GM12878 (cell line): ENCODE data around the gene NR1I3. TPM values are rescaled to one million over a fixed set of nuclear protein-coding genes. Genes with fewer than 3 reads are reported as not detected.
"Not testable (repeated sequence)": the region's sequence is repeated elsewhere in the genome, so short reads cannot be mapped to it uniquely, and the experiment has no call there.

Experiments used
- ATAC-seq: fragments of 200-7000 bp; cut with Tn5 transposase; 3 replicates; pipeline ENCODE4 v1.9.1; 2020; ENCODE audit warnings: mild to moderate bottlenecking, moderate library complexity
- BruUV-seq: library from RNA; stranded (reverse); fragments of 400-500 nt; replicated peaks from 2 replicates; lab custom pipeline; 2021; lab: Mats Ljungman, UMichigan
- CTCF ChIA-PET: fragments of 300-600 bp; sonication (Branson Sonifier 250); formaldehyde crosslinking; extraction: SDS; loops from one replicate; lab custom pipeline; 2021; ENCODE audit warnings: inconsistent platforms; lab: Yijun Ruan, JAX
- POLR2A ChIA-PET: fragments of 350-600 bp; formaldehyde crosslinking; extraction: SDS; loops from one replicate; lab custom pipeline; 2021; ENCODE audit warnings: inconsistent platforms; lab: Charles Lee
- RAD21 ChIA-PET: fragments of 300-600 bp; sonication (Branson Sonifier 250); formaldehyde crosslinking; loops from one replicate; lab custom pipeline; 2023; ENCODE audit warnings: antibody characterized with exemption; ENCODE audit not compliant: unreplicated experiment; lab: Charles Lee
- SMC1A ChIA-PET: fragments of 300-600 bp; sonication (Branson Sonifier 250); formaldehyde crosslinking; loops from one replicate; lab custom pipeline; 2023; ENCODE audit not compliant: unreplicated experiment, uncharacterized antibody; lab: Charles Lee
- DNase-seq: peaks from one replicate; pipeline ENCODE4 v3.0.0-alpha.2; 2011; ENCODE audit warnings: low read depth, low spot score
- FAIRE-seq: peaks from 3 replicates; lab custom pipeline; 2011; peaks lifted over from hg19 to GRCh38; lab: Jason Lieb, UNC
- H2AFZ ChIP-seq: 2 replicates; pipeline ENCODE4 v1.6.0; 2011; ENCODE audit warnings: low read depth, low read length, control low read depth; ENCODE audit not compliant: control insufficient read depth
- H3K27ac ChIP-seq: 2 replicates; pipeline ENCODE4 v1.5.1; 2011; ENCODE audit warnings: control low read depth; ENCODE audit not compliant: control insufficient read depth, insufficient read depth
- H3K27me3 ChIP-seq, 2 experiments: replicated peaks in 1 of 2; 2 replicates each; pipeline versions ENCODE4 v1.6.0 to v1.6.1; 2011; ENCODE audit warnings: low read length in 1 of 2; ENCODE audit not compliant: control insufficient read depth in 2 of 2, insufficient read depth in 2 of 2
- H3K36me3 ChIP-seq, 2 experiments: 2 replicates each; pipeline ENCODE4 v1.5.1; 2011; ENCODE audit warnings: low read length in 1 of 2; ENCODE audit not compliant: control insufficient read depth in 2 of 2, insufficient read depth in 2 of 2
- H3K4me1 ChIP-seq: 2 replicates; pipeline ENCODE4 v1.6.1; 2011; ENCODE audit warnings: mild to moderate bottlenecking, low read length, moderate library complexity, mixed read lengths; ENCODE audit not compliant: control insufficient read depth, insufficient read depth
- H3K4me2 ChIP-seq: 2 replicates; pipeline ENCODE4 v1.6.0; 2011; ENCODE audit warnings: control low read depth; ENCODE audit not compliant: control insufficient read depth, insufficient read depth
- H3K4me3 ChIP-seq: fragments of 200-600 bp; sonication (generic); 2 replicates; pipeline ENCODE4 v1.5.1; 2016
- H3K79me2 ChIP-seq: 2 replicates; pipeline ENCODE4 v1.6.0; 2011; ENCODE audit warnings: low read length; ENCODE audit not compliant: control insufficient read depth, insufficient read depth
- H3K9ac ChIP-seq: 2 replicates; pipeline ENCODE4 v1.8.0; 2011; ENCODE audit warnings: low read length, control low read depth, mixed read lengths; ENCODE audit not compliant: control insufficient read depth, insufficient read depth
- H3K9me3 ChIP-seq: replicated peaks from 3 replicates; pipeline ENCODE4 v1.5.1; 2011; ENCODE audit warnings: mild to moderate bottlenecking, low read length; ENCODE audit not compliant: control insufficient read depth, insufficient read depth
- H4K20me1 ChIP-seq: 2 replicates; pipeline ENCODE4 v1.6.0; 2011; ENCODE audit not compliant: control insufficient read depth, insufficient read depth
- WGBS: methylation state at CpG from one replicate; pipeline ENCODE4 v1.1.6; 2016; ENCODE audit warnings: low lambda C conversion rate; ENCODE audit not compliant: insufficient replicate concordance, insufficient coverage; ENCODE audit errors: missing lambda C conversion rate; 5-methylcytosine and 5-hydroxymethylcytosine counted together
- in situ Hi-C: fragments of 300-500 bp; cut with MboI; formaldehyde crosslinking; loops from 9 replicates; pipeline ENCODE4 v1.14.3; 2018; ENCODE audit warnings: mixed read lengths
- intact Hi-C: fragments of 100-400 bp; cut with micrococcal nuclease; formaldehyde crosslinking; loops from one replicate; pipeline ENCODE4 v1.14.2; 2022; ENCODE audit not compliant: unreplicated experiment
- polyA plus RNA-seq, 11 experiments: library from polyadenylated mRNA; depleted of rRNA in 4 of 11; unstranded in 6 of 11; stranded (reverse) in 5 of 11; fragments of >200 nt; fragmentation: Nextera tagmentation in 4 of 11; fragmentation: Illumina TruSeq in 1 of 11; extraction: Ambion mirVana in 4 of 11; extraction: Trizol in 1 of 11; gene quantifications; 1 replicate in 1 of 11; 2 replicates in 10 of 11; pipeline versions ENCODE4 v1.2.1 to v1.2.3, GENCODE V29; 2011 to 2016; ENCODE audit warnings: inconsistent platforms in 2 of 11, missing spikeins in 2 of 11, low read depth in 1 of 11
- total RNA-seq, 4 experiments: library from RNA; depleted of rRNA in 3 of 4; stranded (reverse); fragments of >200 nt in 3 of 4; fragmentation: Illumina TruSeq in 1 of 4; extraction: Trizol in 1 of 4; gene quantifications; 2 replicates each; pipeline versions ENCODE4 v1.2.1 to v1.2.3, GENCODE V29; 2013 to 2021

Gene NR1I3
- total and polyA plus RNA-seq, 10 of the 15 experiments (the other 5 are each of a cell fraction or from before 2014, with no cell fraction given), result 0.13 to 0.52 (median 0.24) TPM; not detected in 7

DNA sequence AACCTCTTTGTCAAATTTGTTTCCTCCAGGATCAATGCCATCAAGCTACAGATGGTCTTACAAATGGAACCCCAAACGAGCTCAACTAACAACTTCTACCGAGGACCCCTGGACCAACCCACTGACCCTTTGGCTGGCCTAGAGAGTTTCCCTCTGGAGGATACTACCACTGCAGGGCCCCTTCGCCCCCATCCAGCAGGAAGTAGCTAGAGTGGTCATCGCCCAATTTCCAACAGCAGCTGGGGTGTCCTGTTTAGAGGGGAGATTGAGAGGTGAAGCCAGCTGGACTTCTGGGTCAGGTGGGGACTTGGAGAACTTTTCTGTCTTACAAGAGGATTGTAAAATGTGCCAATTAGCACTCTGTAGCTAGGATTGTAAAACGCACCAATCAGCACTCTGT is 19.1 kb upstream of the NR1I3 start:
- BruUV-seq, in situ Hi-C loops, H3K4me3 ChIP-seq, intact Hi-C loops, H4K20me1 ChIP-seq, H3K9ac ChIP-seq, DNase-seq, RAD21 ChIA-PET, POLR2A ChIA-PET, H3K79me2 ChIP-seq, FAIRE-seq, ATAC-seq, H3K27me3 ChIP-seq, H3K9me3 ChIP-seq, H2AFZ ChIP-seq, H3K4me2 ChIP-seq, H3K36me3 ChIP-seq, H3K27ac ChIP-seq: not testable (repeated sequence)
- CTCF ChIA-PET, result interaction anchor here (0.5 to 2.1 kb wide), 4 partner anchors 8 to 34 kb away, joined by 3 to 5 read pairs (median 4); partner anchors contain the start of gene TOMM40L
- WGBS, result 71% methylated on average over 5 of the region's 5 CpGs
- peaks cover 13% of the 10 kb centered on the region for H3K4me1 ChIP-seq
- SMC1A ChIA-PET, result interaction anchor here (1.0 kb wide), 1 partner anchor 30 kb away, joined by 4 read pairs; no protein-coding TSS in a partner anchor

DNA sequence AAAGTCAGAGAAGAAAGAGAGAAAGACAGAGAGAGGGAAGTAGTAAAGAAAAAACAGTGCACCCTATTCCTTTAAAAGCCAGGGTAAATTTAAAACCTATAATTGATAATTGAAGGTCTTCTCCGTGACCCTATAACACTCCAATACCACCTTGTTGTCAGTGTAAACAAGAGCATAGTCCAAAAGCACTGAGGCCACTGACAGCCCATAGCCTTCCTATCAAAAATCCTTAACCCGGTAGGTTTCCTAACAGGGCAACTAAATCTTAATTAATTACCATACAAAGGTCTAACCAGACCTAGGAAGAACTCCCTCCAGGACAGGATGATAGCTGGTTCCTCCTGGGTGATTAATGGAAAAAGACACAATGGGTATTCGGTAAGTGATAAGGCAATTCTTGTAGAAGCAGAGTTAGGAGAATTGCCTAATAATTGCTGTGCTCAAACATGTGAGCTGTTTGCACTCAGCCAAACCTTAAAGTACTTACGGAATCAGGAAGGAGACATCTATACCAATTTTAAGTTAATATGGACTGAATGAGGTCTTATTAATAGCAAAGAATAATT is 18.0 kb upstream of the NR1I3 start:
- H3K27me3 ChIP-seq, in situ Hi-C loops, BruUV-seq, FAIRE-seq, POLR2A ChIA-PET, H3K9ac ChIP-seq, intact Hi-C loops, H3K27ac ChIP-seq, SMC1A ChIA-PET, H3K36me3 ChIP-seq, H4K20me1 ChIP-seq, H3K9me3 ChIP-seq, H3K4me2 ChIP-seq, H3K79me2 ChIP-seq, DNase-seq, RAD21 ChIA-PET, H2AFZ ChIP-seq, ATAC-seq, H3K4me3 ChIP-seq, CTCF ChIA-PET, H3K4me1 ChIP-seq: not testable (repeated sequence)
- 78% methylated on average over 4 of the region's 4 CpGs for WGBS

DNA sequence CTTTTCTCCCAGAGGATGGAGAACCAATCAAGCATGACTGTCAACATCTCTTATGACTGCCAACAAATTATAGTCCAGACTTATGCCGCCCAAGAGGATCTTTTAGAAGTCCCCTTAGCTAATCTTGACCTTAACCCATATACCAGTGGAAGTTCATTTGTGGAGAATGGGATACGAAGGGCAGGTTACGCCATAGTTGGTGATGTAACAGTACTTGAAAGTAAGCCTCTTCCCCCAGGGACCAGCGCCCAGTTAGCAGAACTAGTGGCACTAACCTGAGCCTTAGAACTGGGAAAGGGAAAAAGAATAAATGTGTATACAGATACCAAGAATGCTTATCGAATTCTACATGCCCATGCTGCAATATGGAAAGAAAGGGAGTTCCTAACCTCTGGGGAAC is 17.3 kb upstream of the NR1I3 start:
- H4K20me1 ChIP-seq, H3K4me2 ChIP-seq, H3K27ac ChIP-seq, H3K4me1 ChIP-seq, H3K36me3 ChIP-seq, H3K4me3 ChIP-seq, H3K27me3 ChIP-seq, RAD21 ChIA-PET, BruUV-seq, DNase-seq, CTCF ChIA-PET, H3K9me3 ChIP-seq, H3K79me2 ChIP-seq, POLR2A ChIA-PET, ATAC-seq, H2AFZ ChIP-seq, in situ Hi-C loops, FAIRE-seq, H3K9ac ChIP-seq, intact Hi-C loops, SMC1A ChIA-PET: not testable (repeated sequence)
- WGBS, result 27% methylated on average over 5 of the region's 5 CpGs
